ENCODE measurements around the gene ATP2B2. TPM values are rescaled to one million over a fixed set of nuclear protein-coding genes. Genes with fewer than 3 reads are reported as not detected.

Gene ATP2B2
- total and polyA plus RNA-seq, 2 of the 8 experiments (the other 6 are each of a cell fraction or from before 2014, with no cell fraction given), result 0.14 to 1.2 TPM

DNA sequence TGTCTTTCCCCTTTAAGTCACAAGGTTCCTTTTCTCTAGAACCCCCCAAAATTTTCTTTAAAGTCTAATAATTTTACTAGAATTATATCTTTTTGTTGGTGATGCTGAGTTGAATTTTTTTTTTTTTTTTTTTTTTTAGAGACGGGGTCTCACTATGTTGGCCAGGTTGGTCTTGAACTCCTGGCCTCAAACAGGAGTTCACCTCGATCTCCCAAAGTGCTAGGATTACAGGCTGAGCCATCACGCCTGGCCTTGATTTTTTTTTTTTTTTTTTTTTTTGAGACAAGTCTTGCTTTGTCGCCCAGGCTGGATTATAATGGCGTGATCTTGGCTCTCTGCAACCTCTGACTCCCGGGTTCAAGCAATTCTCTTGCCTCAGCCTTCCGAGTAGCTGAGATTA is 196.7 kb downstream of the ATP2B2 start:
- Histone ChIP-seq H4K8ac (ENCODE audit: extremely low read depth, insufficient read depth, low read length) (no peak overlapping the region), H2BK12ac (ENCODE audit: low read depth, low read length) (no peak overlapping the region), H3K79me1 (ENCODE audit: low read depth, low read length) (no peaks in the 10 kb centered on the region), H3K23ac (ENCODE audit: insufficient read length) (no peak overlapping the region), H3K14ac (ENCODE audit: insufficient read length) (no peak overlapping the region), H3K4ac (replicated peaks; ENCODE audit: insufficient read length, low read depth, low read length) (no peak overlapping the region), H3K4me3 (ENCODE audit: extremely low read depth in 1 of 4, insufficient read depth in 2 of 4, low read depth in 3 of 4, low read length in 4 of 4) (no peak overlapping the region), H2BK5ac (ENCODE audit: low read depth, low read length) (no peak overlapping the region), H4K91ac (replicated peaks; ENCODE audit: insufficient read length, low read length) (no peak overlapping the region), H3K4me2 (ENCODE audit: insufficient read depth in 1 of 2, low read depth in 2 of 2, low read length in 2 of 2) (no peak overlapping the region), H3K79me2 (ENCODE audit: control insufficient read depth in 1 of 2, insufficient read depth in 2 of 2, low read length in 2 of 2) (no peaks in the 10 kb centered on the region), H2AFZ (ENCODE audit: low read length) (no peak overlapping the region), H2BK120ac (replicated peaks; ENCODE audit: low read depth, low read length) (no peak overlapping the region), H3K23me2 (ENCODE audit: low read depth, low read length) (no peaks in the 10 kb centered on the region), H2AK5ac (ENCODE audit: low read depth, low read length) (no peak overlapping the region), H3K36me3 (ENCODE audit: control insufficient read depth in 2 of 4, insufficient read depth in 4 of 4, low read length in 3 of 4) (peaks cover 17 to 66% (median 46%) of the 10 kb centered on the region in 4 experiments), H4K20me1 (replicated peaks in 1 of 2; ENCODE audit: control insufficient read depth in 1 of 2, insufficient read depth in 2 of 2, low read length in 2 of 2) (peaks cover 2 to 5% of the 10 kb centered on the region in 2 experiments), H3K9ac (replicated peaks in 1 of 4; ENCODE audit: extremely low read depth in 1 of 4, low read depth in 3 of 4, low read length in 3 of 4) (no peak overlapping the region), H4K5ac (ENCODE audit: insufficient read length, low read depth, low read length) (no peak overlapping the region), H3K4me1 (replicated peaks in 1 of 4; ENCODE audit: control insufficient read depth in 3 of 4, insufficient read depth in 4 of 4, low read length in 3 of 4) (no peaks in the 10 kb centered on the region), H2BK15ac (ENCODE audit: low read length) (no peak overlapping the region), H3K27me3 (replicated peaks in 1 of 4; ENCODE audit: control insufficient read depth in 3 of 4, extremely low read depth in 1 of 4, insufficient read depth in 3 of 4, low read length in 3 of 4) (no peaks in the 10 kb centered on the region), H3K9me3 (ENCODE audit: insufficient read depth in 2 of 2, low read depth in 1 of 2, low read length in 1 of 2) (no peaks in the 10 kb centered on the region), H3K18ac (ENCODE audit: extremely low read depth, low read length) (no peak overlapping the region), H3K27ac (ENCODE audit: low read depth, low read length) (no peak overlapping the region), H3K56ac (replicated peaks; ENCODE audit: insufficient read length, low read depth, low read length) (no peak overlapping the region), H2BK20ac (ENCODE audit: low read length) (no peak overlapping the region)
- ChIA-PET POLR2A (ENCODE audit: partially characterized antibody) (interaction anchor here (3.8 kb wide), 1 partner anchor 11 kb away, joined by 20 read pairs; the partner anchor contains the start of gene SEC13), CTCF (ENCODE audit: partially characterized antibody) (interaction anchor here (1.3 kb wide), 1 partner anchor 21 kb away, joined by 3 read pairs; no protein-coding TSS in a partner anchor)
- WGBS, 2 experiments (ENCODE audit: extremely low coverage in 1 of 2, insufficient coverage in 1 of 2, insufficient read length in 1 of 2, insufficient replicate concordance in 2 of 2, low coverage in 1 of 2, low lambda C conversion rate in 2 of 2, missing lambda C conversion rate in 1 of 2), result 85% methylated on average over 4 of the region's 7 CpGs; no CpG with 5 or more reads in 1 of the 2 experiments
- DNase-seq (ENCODE audit: low read depth in 1 of 2, low spot score in 2 of 2) (no peak), FAIRE-seq (no peak)
- TF ChIP-seq ASH2L (IDR thresholded peaks at IDR 0.05; ENCODE audit: low read length) (no peak), USF2 (IDR thresholded peaks at IDR 0.05; ENCODE audit: low read length) (no peak), SIN3A (conservative IDR thresholded peaks at IDR 0.05 in 1 of 2, IDR thresholded peaks at IDR 0.05 in 1 of 2; ENCODE audit: low read depth in 1 of 2, low read length in 2 of 2) (no peak), SIX5 (IDR thresholded peaks at IDR 0.05; ENCODE audit: low read depth, low read length) (no peak), TEAD4 (IDR thresholded peaks at IDR 0.05; ENCODE audit: low read depth, low read length) (no peak), KDM5A (IDR thresholded peaks at IDR 0.05; ENCODE audit: low read length) (no peak), TAF1 (IDR thresholded peaks at IDR 0.05; ENCODE audit: low read depth, low read length) (no peak), EGR1 (IDR thresholded peaks at IDR 0.05; ENCODE audit: borderline replicate concordance, low read depth, low read length) (no peak), SP4 (IDR thresholded peaks at IDR 0.05; ENCODE audit: low read length) (no peak), PHF8 (conservative IDR thresholded peaks at IDR 0.05; ENCODE audit: low read depth, low read length) (no peak), CHD2 (IDR thresholded peaks at IDR 0.05; ENCODE audit: low read length) (no peak), RAD21 (IDR thresholded peaks at IDR 0.05 in 1 of 2, conservative IDR thresholded peaks at IDR 0.05 in 1 of 2; ENCODE audit: low read depth in 2 of 2, low read length in 2 of 2) (no peak)

All from H1 (cell line).